GM18873 (cell line): ENCODE results near the gene VSIG10L2.

Experiments
- ATAC-seq: cut with Tn5 transposase; IDR thresholded peaks from one replicate; pipeline ENCODE4 v1.9.1; 2021; ENCODE audit warnings: mild to moderate bottlenecking, moderate library complexity, moderate number of reproducible peaks; ENCODE audit not compliant: unreplicated experiment, low FRiP score

Gene VSIG10L2

GRCh38 chr11:125926682-125927081 lies 19.2 kb upstream of the VSIG10L2 start:
- ATAC-seq, result no peak

- no peak for ATAC-seq
Measured at GRCh38 chr11:125929445-125930075, 16.3 kb upstream of the VSIG10L2 start.

GRCh38 chr11:125930076-125930450 lies 15.8 kb upstream of the VSIG10L2 start:
- ATAC-seq, result no peak

GRCh38 chr11:125931116-125931515 lies 14.7 kb upstream of the VSIG10L2 start:
- ATAC-seq, result no peak

GRCh38 chr11:125931668-125932067 lies 14.2 kb upstream of the VSIG10L2 start:
- ATAC-seq, result no peak

- ATAC-seq, result no peak
Measured at GRCh38 chr11:125932301-125932700, 13.5 kb upstream of the VSIG10L2 start.

- no peak for ATAC-seq
Measured at GRCh38 chr11:125933030-125933813, 12.6 kb upstream of the VSIG10L2 start.

- no peak for ATAC-seq
Measured at GRCh38 chr11:125934473-125934872, 11.4 kb upstream of the VSIG10L2 start.

- ATAC-seq, result no peak
Measured at GRCh38 chr11:125935056-125935455, 10.8 kb upstream of the VSIG10L2 start.

GRCh38 chr11:125935618-125936199 lies 10.1 kb upstream of the VSIG10L2 start:
- ATAC-seq, result no peak

GRCh38 chr11:125938418-125938817 lies 7.4 kb upstream of the VSIG10L2 start:
- no peak for ATAC-seq

- no peak for ATAC-seq
Measured at GRCh38 chr11:125939081-125939521, 6.7 kb upstream of the VSIG10L2 start.

- ATAC-seq, result no peak
Measured at GRCh38 chr11:125940145-125940544, 5.7 kb upstream of the VSIG10L2 start.

- ATAC-seq, result no peak
Measured at GRCh38 chr11:125941267-125941618, 4.6 kb upstream of the VSIG10L2 start.

- no peak for ATAC-seq
Measured at GRCh38 chr11:125941619-125942611, 3.9 kb upstream of the VSIG10L2 start.

GRCh38 chr11:125942771-125943428 lies 2.9 kb upstream of the VSIG10L2 start:
- no peak for ATAC-seq

- ATAC-seq, result no peak
Measured at GRCh38 chr11:125943661-125944349, 2.0 kb upstream of the VSIG10L2 start.

- ATAC-seq, result no peak
Measured at GRCh38 chr11:125944350-125945010, 1.4 kb upstream of the VSIG10L2 start.
